Measurements from ENCODE around the gene HIP1.

DNA sequence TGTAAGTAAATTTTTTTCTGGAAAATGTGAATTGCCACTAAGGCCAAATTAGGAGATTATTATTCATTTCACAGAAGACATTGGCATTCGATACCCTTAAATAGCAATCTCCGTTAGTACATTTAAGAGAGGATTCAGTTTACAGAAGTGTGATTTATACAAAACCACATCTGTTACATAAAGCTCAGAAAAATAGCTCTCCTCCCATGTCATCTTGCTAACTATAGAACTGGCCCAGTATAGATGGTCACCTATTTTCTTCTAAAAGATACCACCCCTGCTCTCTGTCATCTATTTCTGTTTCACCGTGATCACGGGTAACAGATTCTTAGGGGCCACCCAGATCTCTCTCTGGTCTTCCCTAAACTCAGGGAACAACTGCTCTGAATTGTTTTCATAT lies 119.1 kb downstream of the HIP1 start:
- TF ChIP-seq RAD21 (IDR thresholded peaks at IDR 0.05; ENCODE audit: low read depth) (no peak), TAF1 (IDR thresholded peaks at IDR 0.05; ENCODE audit: low read depth) (no peak), CEBPB (IDR thresholded peaks at IDR 0.05) (no peak), YY1 (IDR thresholded peaks at IDR 0.05; ENCODE audit: low read depth) (no peak)
- TF ChIP-seq, protein P1, sequence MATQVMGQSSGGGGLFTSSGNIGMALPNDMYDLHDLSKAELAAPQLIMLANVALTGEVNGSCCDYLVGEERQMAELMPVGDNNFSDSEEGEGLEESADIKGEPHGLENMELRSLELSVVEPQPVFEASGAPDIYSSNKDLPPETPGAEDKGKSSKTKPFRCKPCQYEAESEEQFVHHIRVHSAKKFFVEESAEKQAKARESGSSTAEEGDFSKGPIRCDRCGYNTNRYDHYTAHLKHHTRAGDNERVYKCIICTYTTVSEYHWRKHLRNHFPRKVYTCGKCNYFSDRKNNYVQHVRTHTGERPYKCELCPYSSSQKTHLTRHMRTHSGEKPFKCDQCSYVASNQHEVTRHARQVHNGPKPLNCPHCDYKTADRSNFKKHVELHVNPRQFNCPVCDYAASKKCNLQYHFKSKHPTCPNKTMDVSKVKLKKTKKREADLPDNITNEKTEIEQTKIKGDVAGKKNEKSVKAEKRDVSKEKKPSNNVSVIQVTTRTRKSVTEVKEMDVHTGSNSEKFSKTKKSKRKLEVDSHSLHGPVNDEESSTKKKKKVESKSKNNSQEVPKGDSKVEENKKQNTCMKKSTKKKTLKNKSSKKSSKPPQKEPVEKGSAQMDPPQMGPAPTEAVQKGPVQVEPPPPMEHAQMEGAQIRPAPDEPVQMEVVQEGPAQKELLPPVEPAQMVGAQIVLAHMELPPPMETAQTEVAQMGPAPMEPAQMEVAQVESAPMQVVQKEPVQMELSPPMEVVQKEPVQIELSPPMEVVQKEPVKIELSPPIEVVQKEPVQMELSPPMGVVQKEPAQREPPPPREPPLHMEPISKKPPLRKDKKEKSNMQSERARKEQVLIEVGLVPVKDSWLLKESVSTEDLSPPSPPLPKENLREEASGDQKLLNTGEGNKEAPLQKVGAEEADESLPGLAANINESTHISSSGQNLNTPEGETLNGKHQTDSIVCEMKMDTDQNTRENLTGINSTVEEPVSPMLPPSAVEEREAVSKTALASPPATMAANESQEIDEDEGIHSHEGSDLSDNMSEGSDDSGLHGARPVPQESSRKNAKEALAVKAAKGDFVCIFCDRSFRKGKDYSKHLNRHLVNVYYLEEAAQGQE (IDR thresholded peaks at IDR 0.05; ENCODE audit: low read depth), result no peak

All from Ishikawa (cell line).